HG03558 (cell line): Measurements from ENCODE around the gene CYP2U1.
"Not testable (repeated sequence)": the region's sequence is repeated elsewhere in the genome, so short reads cannot be mapped to it uniquely, and the experiment has no call there.

Experiments used
- ATAC-seq: cut with Tn5 transposase; IDR thresholded peaks from one replicate; pipeline ENCODE4 v1.9.1; 2021; ENCODE audit warnings: moderate number of reproducible peaks; ENCODE audit not compliant: unreplicated experiment; ENCODE audit errors: extremely low read depth

CYP2U1 gene

DNA sequence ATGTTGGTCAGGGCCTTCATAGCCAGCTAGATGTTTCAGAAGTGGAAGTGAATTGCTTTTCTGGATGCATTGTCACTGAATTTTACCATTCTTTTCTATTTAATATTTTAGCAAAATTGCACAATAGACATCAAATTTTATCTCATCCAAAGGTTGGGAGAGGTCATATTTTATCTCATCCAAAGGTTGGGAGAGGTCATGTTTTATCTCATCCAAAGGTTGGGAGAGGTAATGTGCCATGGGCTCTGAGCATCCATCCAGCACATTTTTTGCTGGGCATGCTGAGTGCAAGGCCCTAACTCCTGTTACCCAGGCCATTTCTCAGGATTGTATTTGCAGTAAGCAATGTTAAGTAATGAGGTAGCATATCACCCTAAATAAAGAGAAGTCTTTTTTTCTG lies 14.7 kb upstream of the CYP2U1 start:
- no peak for ATAC-seq

- ATAC-seq, result no peak
Measured at GRCh38 chr4:107917500-107917899, 13.8 kb upstream of the CYP2U1 start.

GRCh38 chr4:107922486-107923473 lies 8.6 kb upstream of the CYP2U1 start:
- no peak for ATAC-seq

DNA sequence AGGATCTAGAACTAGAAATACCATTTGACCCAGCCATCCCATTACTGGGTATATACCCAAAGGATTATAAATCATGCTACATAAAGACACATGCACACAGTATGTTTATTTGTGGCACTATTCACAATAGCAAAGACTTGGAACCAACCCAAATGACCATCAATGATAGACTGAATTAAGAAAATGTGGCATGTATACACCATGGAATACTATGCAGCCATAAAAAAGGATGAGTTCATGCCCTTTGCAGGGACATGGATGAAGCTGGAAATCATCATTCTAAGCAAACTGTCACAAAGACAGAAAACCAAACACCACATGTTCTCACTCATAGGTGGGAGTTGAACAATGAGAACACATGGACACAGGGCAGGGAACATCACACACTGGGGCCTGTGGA lies 5.6 kb upstream of the CYP2U1 start:
- not testable (repeated sequence) for ATAC-seq

DNA sequence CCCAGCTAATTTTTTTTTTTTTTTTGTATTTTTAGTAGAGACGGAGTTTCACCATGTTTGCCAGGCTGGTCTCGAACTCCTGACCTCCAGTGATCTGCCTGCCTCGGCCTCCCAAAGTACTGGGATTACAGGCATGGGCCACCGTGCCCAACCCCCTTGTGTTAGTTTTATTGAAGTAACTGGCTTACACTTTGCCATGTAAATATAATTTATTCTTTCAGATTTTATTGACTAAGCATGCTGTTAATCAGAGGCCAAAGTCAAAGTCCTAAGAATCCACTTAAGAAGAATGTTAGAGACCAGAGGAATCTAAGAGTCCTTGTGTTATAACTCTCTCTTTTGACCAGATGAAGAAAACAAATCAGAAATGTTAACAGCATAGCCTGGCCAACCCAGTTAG lies 4.5 kb upstream of the CYP2U1 start:
- not testable (repeated sequence) for ATAC-seq

GRCh38 chr4:107931775-107932321 lies 499 bp downstream of the CYP2U1 start:
- ATAC-seq, result no peak

DNA sequence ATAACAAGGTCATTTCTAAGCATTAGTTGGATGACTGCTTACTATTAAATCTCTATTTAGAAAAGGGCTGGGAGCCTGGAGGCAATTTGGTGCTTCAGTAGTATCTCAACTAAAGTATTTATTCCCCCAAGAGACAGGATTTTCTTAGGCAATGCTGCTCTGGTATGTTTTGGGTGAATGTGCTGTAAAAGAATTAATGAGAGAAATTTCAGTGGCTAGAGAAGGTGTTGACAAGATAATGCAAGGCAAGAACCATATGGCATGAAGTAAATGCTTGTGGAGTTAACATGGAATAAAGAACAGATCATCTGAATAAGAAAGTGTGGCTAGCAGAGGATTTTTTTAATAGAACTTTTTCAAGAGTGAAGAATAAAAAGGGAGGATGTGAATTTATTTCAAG lies 3.9 kb downstream of the CYP2U1 start:
- ATAC-seq, result no peak

DNA sequence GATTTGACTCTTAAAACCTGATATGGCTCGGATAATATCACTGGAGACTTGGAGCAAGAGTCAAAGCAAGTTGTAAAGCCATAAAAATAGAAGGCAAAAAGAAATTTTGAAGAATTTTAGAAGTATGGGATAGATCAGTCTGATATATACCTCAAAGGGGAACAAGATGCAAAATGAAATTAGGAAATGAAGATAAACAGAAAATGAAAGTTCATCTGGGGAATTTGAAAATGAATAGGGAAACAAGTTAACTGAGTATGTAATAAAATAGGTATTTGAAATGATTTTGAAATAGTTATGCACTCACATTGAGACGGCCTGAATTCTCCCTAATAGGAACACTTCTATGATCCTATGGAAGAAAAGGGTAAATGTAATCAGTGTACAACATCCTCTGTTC lies 5.7 kb downstream of the CYP2U1 start:
- no peak for ATAC-seq

DNA sequence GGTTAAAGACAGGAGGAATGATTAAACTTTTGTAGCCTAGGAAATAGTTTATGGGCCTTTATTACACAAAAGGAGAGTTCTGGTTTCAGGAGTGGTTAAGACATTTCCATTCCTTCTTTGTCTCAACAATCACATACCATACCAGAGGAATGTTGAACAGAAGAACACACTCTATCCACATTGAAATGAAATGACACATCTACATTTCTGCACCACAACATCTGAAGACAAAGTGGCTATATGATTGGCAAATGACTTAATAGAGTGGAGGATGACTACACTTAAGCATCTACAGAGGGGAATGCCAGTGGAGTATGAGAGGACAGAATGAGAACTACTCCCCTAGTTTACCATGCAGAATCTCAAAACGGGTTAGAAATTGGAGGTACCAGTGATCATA lies 8.0 kb downstream of the CYP2U1 start:
- no peak for ATAC-seq

DNA sequence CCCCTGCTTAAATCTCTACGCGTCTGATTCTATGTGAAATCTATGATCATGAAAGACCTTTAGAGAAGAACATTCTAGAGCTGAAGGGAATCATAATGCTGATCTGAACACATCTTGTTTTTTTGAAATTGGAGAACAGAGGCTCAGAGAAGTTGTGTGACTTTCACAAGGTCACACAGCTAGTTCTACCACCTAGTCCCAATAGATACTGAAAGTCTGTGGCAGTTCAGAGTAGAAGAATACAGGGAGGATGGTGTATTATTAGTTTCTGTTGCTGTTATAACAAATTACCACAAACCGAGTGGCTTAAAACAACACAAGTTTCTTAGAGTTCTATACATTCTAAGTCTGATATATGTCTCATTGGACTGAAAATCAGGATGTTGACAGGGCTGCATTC lies 14.5 kb downstream of the CYP2U1 start:
- ATAC-seq, result no peak

- ATAC-seq, result no peak
Measured at GRCh38 chr4:107950746-107951540, 19.6 kb downstream of the CYP2U1 start.

DNA sequence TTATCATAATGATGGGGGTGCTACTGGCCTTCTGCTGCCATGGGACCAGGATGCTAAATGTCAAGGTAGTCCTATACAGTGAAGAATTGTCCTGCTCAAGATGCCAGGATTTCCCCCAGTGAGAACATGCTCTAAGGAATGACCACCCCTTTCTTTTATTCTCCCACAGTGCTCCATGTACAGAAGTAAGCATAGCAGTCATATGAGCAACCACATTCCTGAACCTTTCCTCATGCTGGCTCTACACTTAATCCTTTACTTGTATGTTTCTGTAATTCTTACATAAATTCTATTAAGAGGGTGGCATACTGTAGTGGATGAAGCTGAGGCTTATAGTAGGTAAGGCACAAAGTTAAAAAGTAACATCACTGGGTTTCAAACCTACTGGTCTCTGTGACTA lies 20.2 kb downstream of the CYP2U1 start:
- no peak for ATAC-seq

GRCh38 chr4:107956011-107956410 lies 24.7 kb downstream of the CYP2U1 start:
- no peak for ATAC-seq

- ATAC-seq, result no peak
Measured at GRCh38 chr4:107966903-107967302, 35.6 kb downstream of the CYP2U1 start.

DNA sequence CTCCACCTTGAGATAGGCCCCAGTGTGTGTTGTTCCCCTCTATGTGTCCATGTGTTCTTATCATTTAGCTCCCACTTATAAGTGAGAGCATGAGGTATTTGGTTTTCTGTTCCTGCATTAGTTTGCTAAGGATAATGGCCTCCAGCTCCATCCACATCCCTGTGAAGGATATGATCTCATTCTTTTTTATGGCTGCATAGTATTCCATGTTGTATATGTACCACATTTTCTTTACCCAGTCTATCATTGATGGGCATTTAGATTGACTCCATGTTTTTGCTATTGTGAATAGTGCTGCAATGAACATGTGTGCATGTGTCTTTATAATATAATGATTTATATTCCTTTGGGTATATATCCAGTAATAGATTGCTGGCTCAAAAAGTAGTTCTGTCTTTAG lies 36.2 kb downstream of the CYP2U1 start:
- not testable (repeated sequence) for ATAC-seq

GRCh38 chr4:107967921-107968320 lies 36.6 kb downstream of the CYP2U1 start:
- ATAC-seq, result not testable (repeated sequence)

GRCh38 chr4:107970063-107970798 lies 38.9 kb downstream of the CYP2U1 start:
- ATAC-seq, result no peak

DNA sequence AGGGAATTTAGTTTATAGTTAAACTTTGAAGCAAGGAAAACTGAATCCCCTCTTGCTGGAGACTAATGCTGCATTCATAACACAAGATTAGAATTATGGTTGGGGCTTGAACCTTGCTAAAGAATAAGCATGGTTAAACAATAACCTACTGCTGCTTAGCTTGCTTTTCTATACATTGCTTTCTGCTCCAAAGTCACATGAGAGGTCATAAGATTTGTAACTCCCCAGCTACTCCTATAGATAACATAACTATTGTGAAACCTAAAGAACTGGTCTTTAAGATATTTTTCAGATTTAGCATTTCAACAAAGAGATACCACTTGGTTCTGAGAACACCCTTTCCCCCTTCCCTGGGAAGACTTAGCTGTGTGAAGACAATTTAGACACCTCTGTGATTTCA lies 41.3 kb downstream of the CYP2U1 start:
- ATAC-seq, result no peak

DNA sequence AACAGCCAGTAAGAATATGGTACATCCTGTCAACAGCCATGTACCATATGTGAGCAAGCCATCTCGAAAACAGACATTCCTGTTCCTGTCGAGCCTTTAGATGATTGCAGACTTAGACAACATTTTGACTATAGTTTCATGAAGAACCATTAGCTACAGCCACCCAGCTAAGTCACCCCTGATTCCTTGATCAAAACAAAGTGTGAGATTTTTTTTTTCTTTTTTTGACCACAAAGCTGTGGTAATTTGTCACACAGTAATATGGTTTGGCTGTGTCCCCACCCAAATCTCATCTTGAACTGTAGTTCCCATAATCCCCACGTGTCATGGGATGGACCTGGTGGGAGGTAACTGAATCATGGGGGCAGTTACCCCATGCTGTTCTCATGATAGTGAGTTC lies 43.2 kb downstream of the CYP2U1 start:
- no peak for ATAC-seq

DNA sequence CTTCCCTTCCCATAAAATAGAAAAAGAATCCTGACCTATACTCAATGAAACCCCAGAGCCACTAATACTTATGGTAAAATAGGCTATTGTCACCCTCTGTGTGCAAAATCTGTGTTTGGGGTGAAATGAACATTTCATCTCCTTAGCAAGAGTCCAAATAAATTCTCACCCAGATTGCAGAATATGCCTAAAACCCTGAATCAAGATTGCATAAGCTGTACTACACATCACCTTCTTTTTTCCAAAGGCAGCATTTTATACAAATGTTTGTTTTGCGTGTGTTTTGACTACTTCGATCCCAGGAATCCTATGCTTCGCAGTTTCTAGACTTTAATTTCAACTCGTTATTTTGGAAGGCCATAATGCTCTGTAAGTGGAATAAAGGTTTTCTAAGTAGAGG lies 46.1 kb downstream of the CYP2U1 start:
- no peak for ATAC-seq
